Glomerular endothelial cell (primary cell): Measurements from ENCODE around the gene LTO1. TPM values are rescaled to one million over a fixed set of nuclear protein-coding genes. Genes with fewer than 3 reads are reported as not detected.

Experiments
- total RNA-seq: library from RNA; depleted of rRNA; stranded (reverse); fragments of >200 nt; gene quantifications from 2 replicates; pipeline ENCODE4 v1.2.3, GENCODE V29; 2015

LTO1 gene
- total RNA-seq, 1 donor from 2014 or later = 18.1 TPM

Other genes with a start within 250 kb of the LTO1 start
- gene LINC01488, start 193.7 kb downstream of the LTO1 start, total RNA-seq = not detected in 2 replicates
- 580 and 831 TPM in 2 replicates for gene CCND1, start 34.2 kb downstream of the LTO1 start, total RNA-seq
- gene FGF19, start 28.7 kb upstream of the LTO1 start, total RNA-seq = not detected in 2 replicates
- not detected in 2 replicates for gene FGF4, start 100.0 kb upstream of the LTO1 start, total RNA-seq
- not detected in 2 replicates for gene FGF3, start 144.1 kb upstream of the LTO1 start, total RNA-seq